ENCODE measurements around the gene STK39.
"Not testable (repeated sequence)": the region's sequence is repeated elsewhere in the genome, so short reads cannot be mapped to it uniquely, and the experiment has no call there.

The STK39 gene

DNA sequence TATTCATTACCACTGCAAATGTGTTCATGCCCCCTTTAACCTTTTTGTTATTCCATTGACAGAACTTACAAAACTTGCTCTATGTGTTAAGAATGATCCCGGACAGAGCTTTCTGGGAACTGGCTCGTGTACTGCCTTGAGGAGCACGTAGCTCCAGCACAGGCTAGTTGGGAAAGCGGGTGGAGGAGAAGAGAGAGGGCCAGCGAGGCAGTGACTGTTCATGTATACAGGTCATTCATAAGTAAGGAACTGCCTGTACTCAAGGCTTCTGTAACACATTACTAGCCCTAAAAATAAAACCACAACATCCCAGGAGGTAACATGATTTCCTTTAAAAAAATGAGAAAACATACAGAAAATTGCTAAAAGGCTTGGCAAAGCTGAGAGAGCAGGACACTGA lies 109.0 kb downstream of the STK39 start:
- no peak for DNase-seq

DNA sequence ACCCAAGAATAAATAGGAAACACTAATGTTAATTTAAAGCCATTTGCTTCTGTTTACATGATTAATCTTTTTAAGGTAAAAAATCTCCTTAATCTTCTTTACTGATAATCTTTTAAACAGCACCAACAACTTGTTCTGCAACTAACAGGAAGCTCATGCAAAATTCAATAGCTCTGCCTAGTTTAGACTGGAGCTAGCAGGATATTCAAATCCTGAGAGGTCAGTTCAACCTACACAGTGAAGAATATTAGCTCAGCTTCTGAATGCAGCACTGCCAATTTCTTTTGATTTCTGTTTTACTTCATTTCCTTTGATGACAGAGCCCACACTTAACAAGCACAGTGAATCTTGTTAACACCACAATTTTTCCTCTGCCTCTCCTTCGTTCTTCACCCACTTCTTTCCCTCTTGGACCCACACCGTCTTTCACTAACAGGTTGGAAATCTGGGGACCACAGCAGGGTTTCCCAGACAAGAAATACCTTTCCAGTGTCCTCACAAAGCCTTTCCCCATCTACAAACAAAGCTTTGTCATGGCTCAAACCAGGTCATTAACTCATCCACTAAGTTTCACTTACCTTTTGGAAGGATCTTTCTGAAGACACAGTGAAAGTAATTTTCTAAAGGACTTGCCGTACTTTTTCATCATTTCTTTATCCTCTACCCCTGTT lies 109.8 kb downstream of the STK39 start:
- DNase-seq: no peak

DNA sequence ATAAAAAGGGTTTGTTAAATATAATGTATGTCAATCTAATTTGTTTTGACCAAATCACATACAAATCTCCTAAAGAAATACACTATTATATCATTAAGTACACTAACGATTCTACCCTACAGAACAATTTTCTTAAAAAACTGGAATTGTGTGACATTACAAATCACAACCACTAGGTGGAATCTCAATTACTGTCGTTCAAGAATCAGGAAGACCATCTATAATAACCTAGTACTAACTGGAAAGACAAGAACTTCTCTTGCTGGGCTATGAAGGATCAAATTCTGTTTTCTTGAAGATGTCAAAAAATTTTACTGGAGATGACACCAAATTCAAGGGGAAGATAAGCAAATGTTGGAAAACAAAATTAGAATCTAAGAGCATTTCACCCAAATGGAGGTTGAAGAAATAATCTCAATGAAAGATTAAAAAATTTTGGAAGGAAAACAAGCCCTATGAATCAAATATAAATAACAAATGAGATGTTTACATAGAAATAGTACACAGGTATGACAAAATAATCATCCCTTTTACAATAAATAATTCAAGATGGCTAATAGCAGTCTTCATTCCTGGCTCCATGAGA lies 110.9 kb downstream of the STK39 start:
- no peak for DNase-seq

DNA sequence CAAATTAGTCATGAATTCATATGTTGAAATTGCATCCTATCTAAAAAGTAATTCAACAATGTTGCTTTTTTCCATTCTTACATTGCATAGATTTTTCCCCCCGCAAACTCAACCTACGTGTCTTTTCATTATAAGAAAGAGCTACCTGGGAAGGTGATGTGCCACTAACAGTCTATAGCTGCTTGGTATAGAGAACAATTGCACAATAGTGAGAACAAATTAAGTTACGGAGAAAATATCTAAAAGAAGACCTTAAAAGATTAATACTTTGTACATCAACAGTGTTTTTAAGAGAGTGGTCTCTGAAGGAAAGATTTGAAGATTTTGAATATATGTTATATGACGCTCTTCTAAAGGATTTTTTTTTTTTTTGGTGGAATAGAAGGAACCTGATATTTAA lies 111.8 kb downstream of the STK39 start:
- DNase-seq: no peak

DNA sequence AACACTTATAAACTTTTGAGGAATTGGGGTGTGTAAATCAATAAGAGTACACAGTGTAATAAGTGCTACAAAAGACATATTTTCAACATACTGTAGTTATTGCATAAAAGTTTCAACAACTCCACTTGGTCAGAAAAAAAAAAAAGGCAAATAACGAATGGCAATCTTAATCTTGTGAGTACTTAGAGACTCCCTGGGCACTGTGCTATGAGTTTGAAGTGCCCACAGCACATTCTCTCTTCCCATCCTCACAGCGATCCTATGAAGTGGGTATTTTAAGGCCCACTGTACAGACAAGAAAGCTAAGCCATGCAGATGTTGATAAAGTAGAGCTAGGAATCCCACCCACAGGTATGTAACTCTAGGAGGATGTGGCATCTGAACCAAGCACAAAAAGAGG lies 112.3 kb downstream of the STK39 start:
- DNase-seq: no peak

DNA sequence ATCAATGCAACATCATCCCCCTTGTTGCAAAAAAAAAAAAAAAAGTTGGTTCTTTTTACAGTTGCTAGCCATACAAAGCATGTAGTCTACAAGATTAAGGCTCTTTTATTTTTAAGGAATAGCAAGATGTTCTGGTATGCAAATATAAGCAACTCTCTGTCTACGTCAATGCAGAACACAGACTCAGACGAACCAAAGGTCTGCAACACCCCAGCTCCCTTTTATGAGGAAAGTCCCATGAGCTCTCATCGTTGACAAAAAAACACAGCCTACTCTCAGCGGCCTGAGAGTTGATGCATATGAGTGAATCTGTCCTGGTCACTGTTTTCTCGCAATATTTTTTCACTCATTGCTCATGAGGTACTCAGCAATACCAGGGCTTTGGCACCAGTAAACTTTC lies 112.9 kb downstream of the STK39 start:
- DNase-seq: no peak

DNA sequence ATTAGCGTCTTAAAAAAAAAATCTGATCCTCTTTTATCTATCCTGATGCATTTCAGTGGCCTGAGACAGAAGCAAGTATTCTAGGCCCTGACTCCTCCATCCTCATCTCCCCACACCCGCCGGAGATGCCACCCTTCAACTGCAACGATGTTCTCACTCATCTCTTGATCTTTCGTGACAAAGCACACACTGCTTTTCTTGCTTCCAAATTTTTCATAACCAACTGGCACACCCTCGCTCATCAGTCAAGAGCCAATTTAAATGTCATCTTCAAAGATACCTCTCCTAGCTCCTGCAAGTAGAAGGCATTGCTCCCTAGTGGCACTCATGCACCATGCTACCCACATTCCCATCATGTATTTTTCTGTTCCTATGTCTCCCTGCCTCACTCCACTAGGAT lies 115.0 kb downstream of the STK39 start:
- peak in 7 of 56 donors; percentile 6 to 55 (median 25) for DNase-seq

DNA sequence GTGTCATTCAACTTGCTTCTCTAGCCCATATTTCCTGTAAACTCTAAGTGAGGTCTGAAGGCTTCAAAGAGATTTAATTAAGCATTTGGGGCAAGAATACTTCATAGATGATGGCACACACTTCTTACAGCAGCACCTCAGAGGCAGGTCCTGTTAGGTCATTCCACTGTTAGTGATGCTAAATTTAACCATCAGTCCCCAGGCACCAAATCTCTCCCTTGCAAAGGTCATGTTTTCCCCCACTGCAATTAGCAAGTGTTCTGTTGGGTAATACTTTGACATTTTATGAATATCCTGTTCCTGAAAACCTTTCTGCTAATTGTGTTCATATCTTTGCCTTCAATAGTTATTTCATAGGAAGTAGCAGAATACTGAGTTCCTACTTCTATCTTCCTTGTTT lies 117.0 kb downstream of the STK39 start:
- DNase-seq: no peak

DNA sequence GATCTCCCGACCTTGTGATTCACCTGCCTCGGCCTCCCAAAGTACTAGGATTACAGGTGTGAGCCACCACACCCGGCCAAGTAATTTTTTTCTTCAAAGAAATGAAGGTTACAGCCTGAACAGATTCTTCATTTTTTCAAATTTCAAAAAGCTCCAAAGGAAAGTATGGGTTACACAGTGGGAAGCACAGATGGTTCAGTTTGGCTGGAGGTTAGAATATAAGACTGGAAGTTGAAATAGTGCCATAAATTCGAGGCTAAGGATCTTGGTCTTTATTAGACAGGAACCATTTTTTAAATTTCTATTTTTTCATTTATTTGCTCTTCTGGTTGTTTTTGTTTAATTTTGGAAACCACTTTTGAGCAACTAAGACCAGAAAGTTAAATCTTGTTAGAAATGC lies 120.0 kb downstream of the STK39 start:
- DNase-seq: no peak

DNA sequence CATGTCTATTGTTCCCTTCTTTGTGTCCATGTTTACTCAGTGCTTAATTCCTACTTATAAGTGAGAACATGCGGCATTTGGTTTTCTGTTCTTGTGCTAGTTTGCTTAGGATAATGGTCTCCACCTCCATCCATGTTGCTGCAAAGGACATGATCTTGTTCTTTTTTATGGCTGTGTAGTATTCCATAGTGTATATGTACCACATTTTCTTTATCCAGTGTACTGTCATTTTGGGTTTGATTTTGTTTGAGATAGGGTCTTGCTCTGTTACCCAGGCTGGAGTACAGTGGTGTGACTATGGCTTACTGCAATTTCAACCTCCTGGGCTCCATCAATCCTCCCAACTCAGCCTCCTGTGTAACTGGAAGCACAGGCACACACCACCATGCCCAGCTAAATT lies 125.2 kb downstream of the STK39 start:
- not testable (repeated sequence) for DNase-seq

DNA sequence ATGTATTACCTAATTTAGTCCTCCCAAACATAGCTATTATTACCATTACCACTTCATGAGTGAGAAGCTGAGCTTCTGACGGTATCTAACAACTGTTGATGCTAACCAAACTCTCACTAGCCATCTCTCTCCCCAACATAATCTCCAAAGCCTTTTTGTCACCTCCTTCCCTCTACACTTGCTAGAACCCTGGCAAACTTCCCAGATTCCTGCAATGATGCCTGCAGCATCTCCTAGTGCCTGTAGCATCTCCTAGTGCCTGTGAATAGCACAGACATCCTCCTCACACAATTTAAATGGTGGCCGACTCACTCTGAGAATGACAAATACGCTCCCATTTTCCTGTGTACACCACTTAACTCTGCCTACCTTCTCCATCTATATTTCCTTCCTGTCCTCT lies 126.7 kb downstream of the STK39 start:
- DNase-seq: no peak

DNA sequence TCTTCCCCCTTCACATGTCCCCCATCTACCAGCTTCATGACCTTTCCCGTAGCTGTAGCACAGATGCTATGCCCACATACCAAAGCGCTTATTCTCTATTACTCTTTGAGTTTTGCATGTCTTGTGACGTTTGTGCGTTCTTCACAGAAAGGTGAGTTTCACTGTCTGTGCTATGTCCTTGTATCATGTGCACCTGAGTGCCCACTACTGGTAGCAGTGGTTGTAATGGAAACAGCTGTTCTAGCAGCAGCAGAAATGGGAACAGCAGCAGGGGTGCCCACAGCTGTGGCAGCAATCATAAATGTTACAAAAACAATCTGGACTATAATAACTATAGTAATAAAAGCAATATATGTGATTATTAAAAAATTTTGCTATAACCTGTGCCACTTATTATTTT lies 127.1 kb downstream of the STK39 start:
- DNase-seq: no peak

DNA sequence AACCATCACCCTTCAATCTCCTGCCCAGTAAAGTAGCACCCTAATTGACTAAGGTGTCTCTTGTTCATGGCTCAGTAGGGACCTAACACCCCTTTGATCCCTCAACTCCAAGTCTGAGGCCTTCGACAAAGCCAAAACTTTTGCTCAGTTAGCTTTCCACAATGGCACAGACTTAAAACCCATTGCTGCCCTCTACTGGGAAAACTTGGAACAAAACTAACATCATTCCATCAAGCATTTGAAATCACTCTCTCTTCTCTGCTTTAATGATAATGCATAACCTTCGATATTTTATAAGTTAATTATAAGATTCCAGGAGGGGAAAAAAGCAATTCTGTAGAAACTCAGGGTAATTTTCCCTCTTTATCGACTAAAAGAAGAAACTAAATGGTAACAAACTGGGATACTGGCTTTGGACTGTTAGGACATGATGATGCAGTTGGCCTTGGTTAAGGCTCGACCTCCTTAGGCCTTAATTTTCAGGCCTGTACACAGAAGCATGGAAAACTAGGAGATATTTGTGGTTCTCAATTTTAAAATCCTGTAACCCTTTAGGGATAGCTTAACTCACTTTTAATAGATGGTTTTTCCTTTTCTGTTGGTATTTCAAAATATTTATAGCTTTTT lies 127.8 kb downstream of the STK39 start:
- DNase-seq: peak in 1 of 56 donors; percentile 14

DNA sequence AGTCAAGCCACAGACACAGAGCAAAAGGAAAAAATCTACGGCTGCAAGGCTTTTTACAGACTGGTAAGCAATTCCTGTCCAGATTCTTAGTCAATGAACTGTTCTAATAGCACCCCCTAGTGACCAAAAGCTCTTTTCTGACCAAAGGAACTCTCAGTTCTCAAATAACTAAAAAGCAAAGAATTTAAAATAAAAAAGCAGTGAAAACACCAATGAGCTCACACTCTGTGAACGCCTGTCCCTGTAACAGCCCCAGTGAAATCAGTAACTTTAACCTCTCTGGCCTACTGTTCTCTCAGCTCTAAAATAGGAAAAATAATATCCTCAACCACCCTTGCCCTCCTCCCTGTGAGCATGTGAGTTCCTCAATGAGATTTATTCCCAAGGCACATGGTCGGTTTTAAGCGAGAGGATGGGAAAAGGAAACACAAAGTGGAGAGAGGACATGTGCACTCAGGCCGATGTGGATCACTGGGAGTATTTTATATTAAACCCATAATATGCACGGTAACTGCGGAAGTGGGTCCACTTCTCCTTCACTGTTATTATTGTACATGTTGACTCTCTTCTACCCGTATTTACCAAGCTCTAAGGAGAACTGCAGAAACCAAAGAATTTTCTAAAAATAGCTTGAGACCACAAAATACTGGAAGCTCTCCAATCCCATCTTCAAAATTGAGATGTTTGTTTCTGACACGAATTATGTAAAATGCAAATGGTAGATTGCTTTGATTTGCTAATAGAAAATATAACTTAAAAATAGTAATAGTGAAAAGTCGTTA lies 128.5 kb downstream of the STK39 start:
- DNase-seq: peak in 14 of 56 donors; percentile 4 to 60 (median 27)

DNA sequence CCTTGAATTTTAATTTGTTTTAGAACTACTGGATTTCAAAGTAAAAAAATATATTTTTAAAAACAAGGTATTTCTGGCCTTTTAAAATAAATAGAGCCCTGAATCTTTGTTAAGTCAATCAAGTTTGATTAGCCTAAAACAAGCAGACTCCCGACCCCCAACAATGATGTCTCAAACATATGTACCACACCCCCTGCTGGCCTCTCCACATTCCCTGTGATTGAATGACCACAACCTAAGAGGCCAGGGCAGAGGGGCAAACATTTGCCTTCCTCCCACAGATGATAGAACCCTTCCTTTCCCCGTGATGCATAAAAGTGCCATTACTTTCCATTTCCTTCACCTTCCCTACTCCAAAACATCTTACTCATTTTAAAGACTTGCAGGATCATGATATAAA lies 130.9 kb downstream of the STK39 start:
- DNase-seq: no peak

DNA sequence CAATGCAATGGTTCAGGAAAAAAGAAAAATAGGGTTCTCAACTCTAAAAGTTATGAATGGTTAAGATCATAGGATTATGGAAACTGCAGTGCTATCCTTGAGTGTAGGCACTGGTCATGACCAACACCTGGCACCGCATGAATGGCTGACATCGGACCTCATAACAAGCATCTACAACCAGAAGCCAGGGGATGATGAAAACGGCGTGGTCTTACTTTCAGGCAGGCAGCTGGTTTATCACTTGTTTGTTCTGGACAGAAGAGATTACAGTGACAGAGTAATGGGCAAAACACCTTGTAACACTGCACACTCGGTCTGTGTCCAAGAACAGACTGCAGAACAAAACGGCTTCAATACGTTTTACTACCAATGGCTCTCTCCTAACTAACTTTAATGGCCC lies 132.8 kb downstream of the STK39 start:
- DNase-seq: no peak

DNA sequence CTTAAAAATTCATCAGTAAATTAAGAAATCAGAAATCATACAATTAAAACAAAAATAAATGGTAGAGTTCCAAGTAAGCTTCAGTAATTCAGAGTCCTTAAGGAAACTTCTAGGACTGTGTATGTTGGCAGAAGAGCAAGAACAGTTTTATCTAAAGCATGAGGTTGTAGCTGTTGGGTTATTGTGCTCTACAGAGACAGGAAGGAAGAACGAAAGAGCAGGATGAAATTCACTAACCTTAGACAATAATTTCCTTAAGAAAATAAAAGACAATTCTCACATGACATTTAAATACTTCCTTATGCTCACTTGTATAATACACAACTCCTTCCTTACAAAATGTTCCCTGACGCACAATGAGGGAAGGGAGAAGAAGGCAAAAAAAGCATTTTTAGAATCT lies 133.4 kb downstream of the STK39 start:
- DNase-seq: no peak

DNA sequence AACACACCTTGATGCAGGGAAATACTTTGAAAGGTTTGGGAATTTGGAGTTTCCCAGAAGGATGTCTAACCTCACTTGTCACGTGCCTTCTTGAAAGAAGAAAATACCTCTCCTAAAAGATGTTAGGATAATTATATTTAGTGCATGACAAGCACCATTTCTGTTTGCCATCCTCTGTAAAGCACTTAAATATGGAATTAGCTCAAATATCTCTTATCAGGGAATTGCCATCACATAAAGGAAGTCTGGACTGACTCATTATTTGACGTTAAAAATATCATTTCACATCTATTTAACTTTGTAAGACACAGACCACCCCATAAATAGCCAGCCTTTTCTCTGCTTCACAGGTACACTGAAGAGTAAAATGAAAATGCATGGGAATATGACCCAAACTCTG lies 140.1 kb downstream of the STK39 start:
- DNase-seq: no peak

DNA sequence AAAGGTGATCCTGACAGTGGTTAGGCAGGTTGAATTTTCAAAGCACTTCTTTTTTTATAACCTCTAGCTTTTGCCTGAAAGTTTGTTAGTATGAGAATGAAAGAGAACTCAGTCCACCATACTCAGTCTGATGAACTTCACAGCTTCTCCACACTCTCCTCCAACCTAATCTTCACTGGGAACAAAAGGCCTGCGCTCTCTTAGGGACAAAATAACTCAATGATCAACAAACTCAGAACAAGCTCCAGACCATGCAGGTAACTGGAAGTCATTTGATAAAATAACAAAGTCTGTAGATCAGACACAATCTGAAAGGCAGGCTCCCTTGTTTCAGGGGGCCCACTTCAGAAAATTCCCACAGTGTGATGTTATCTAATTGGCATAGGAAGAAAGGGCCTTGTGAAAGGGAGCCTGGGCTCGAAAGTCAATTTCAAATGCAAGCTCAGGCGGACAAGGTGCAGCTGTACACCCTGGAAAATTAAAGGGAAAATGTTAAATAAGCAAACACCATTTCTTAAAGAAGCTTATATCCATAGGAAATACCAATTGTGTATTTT lies 142.2 kb downstream of the STK39 start:
- no peak for DNase-seq

DNA sequence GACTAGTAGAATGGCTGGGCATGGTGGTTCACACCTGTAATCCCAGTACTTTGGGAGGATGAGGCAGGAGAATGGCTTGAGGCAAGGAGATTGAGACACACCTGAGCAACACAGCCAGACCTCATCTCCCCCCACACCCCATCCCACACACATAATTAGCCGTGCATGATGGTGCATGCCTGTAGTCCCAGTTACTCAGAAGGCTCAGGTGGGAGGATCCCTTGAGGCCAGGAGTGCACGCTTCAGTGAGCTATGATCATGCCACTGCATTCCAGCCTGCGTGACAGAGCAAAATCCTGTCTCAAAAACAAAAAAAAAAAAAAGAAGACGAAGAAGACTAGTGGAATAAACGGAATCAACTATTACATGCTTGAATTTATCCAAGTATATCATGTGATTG lies 150.0 kb downstream of the STK39 start:
- no peak for DNase-seq

DNA sequence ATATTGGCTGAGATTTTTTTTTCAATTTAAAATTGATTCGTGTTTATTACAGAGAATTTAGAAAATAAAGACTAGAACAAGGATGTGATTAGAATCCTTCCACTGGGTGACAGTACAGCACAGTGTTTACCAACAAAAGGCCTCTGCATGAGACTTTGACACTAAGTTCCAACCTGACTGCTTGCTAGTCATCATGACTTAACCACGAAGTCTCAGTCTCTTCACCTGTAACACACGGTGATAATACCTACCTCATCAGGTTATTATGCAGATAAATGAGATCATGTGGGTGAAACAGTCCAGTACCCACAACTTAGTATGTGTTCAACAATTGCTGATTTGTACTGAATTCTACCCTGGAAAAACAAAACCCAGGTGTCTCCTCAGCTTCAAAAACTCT lies 151.2 kb downstream of the STK39 start:
- no peak for DNase-seq

DNA sequence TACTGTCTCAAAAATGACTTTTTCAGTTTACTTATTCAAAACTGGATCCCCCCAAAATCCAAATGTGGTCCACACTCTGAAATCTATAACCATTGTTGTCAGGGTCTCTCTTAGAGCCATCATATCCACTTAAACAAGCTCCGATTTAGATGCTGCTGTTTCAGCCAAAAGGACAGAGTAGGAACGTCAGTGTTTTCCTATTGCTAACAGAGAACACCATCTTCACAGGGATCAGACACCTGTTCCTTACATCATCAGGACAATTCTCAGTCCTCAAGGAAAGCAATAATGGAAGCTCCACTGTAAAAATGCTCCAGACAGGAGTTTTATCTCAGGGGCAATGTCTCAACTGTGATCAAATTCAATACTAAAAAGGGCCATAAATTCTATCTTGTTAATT lies 155.4 kb downstream of the STK39 start:
- DNase-seq: no peak
